BJ (cell line): ENCODE results near the gene CD164L2. TPM values are rescaled to one million over a fixed set of nuclear protein-coding genes. Genes with fewer than 3 reads are reported as not detected.

Source experiments
- CTCF ChIA-PET: fragments of 350-600 bp; formaldehyde crosslinking; extraction: SDS; loops from one replicate; lab custom pipeline; 2021; ENCODE audit warnings: antibody characterized with exemption, inconsistent platforms; lab: Yijun Ruan, JAX
- POLR2A ChIA-PET: fragments of 300-600 bp; sonication (Branson Sonifier 250); formaldehyde crosslinking; extraction: SDS; loops from one replicate; lab custom pipeline; 2021; ENCODE audit warnings: antibody characterized with exemption; lab: Charles Lee
- DNase-seq: peaks from one replicate; pipeline ENCODE4 v3.0.0-alpha.2; 2011; ENCODE audit warnings: low read depth
- H3K27me3 ChIP-seq: 2 replicates; pipeline ENCODE4 v1.6.0; 2011; ENCODE audit warnings: low read length; ENCODE audit not compliant: control insufficient read depth, insufficient read depth
- H3K36me3 ChIP-seq: 2 replicates; pipeline ENCODE4 v1.5.1; 2011; ENCODE audit warnings: low read length; ENCODE audit not compliant: control insufficient read depth, insufficient read depth
- H3K4me3 ChIP-seq: 2 replicates; pipeline ENCODE4 v1.5.1; 2011; ENCODE audit warnings: low read depth, mild to moderate bottlenecking, control low read depth, low read length
- polyA plus RNA-seq: library from polyadenylated mRNA; depleted of rRNA; stranded (reverse); fragments of >200 nt; gene quantifications from 2 replicates; pipeline ENCODE4 v1.2.3, GENCODE V29; 2011
- TF ChIP-seq, protein P1 (sequence below): IDR thresholded peaks from 2 replicates; pipeline ENCODE4 v1.5.1; 2011; ENCODE audit warnings: low read depth, mild to moderate bottlenecking, control low read depth, inconsistent platforms, low read length, moderate library complexity; ENCODE audit not compliant: insufficient read depth

Gene CD164L2
- polyA plus RNA-seq, 1 experiment = not detected

DNA sequence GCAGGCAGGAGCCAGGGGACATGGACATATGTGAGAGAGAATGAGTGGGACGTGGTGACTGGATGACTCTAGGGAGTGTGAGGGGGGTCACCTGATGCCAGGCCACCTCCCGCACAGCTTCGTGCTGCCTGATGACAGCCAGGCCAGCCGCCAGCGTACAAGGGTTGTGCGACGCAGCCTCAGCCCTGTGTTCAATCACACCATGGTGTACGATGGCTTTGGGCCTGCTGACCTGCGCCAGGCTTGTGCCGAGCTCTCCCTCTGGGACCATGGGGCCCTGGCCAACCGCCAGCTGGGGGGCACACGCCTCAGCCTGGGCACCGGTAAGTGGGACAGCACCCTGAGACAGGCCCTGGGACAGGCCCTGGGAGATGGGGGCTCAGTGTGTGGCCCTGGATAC, 30.0 kb downstream of the CD164L2 start:
- Histone ChIP-seq H3K27me3 (no peaks in the 10 kb centered on the region), H3K4me3 (no peak overlapping the region), H3K36me3 (peaks cover 24% of the 10 kb centered on the region)
- ChIA-PET POLR2A (no interaction called here), CTCF (interaction anchor here (0.8 to 2.2 kb wide), 5 partner anchors 9 to 53 kb away, joined by 3 to 7 read pairs (median 3); partner anchors contain the start of gene MAP3K6)
- TF ChIP-seq, protein P1, sequence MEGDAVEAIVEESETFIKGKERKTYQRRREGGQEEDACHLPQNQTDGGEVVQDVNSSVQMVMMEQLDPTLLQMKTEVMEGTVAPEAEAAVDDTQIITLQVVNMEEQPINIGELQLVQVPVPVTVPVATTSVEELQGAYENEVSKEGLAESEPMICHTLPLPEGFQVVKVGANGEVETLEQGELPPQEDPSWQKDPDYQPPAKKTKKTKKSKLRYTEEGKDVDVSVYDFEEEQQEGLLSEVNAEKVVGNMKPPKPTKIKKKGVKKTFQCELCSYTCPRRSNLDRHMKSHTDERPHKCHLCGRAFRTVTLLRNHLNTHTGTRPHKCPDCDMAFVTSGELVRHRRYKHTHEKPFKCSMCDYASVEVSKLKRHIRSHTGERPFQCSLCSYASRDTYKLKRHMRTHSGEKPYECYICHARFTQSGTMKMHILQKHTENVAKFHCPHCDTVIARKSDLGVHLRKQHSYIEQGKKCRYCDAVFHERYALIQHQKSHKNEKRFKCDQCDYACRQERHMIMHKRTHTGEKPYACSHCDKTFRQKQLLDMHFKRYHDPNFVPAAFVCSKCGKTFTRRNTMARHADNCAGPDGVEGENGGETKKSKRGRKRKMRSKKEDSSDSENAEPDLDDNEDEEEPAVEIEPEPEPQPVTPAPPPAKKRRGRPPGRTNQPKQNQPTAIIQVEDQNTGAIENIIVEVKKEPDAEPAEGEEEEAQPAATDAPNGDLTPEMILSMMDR = no peak
- DNase-seq = no peak

DNA sequence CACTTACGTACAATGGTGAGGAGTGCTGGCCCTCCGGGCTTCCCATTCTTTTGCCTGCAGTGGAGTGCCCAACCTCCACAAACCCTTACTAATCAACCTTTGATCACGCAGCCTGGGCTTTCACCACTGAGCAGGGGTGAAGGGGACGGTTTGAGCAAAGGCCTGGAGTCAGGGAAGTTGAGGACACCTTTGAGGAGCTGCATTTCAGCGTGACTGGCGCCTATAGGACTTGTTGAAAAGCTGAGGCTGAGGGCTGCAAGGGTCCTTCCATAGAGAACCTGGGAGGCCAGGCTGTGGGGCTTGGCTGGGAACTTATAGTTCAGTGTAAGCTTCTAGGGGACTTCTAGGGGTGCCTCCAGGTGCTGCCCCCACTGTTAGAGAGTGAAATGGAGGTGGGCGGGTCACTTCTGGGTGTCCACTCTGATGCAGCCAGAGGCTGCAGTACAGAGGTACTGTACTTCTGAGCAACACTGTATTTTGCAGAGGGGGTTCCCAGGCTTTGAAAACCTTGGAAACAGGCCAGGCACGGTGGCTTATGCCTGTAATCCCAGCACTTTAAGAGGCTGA, 31.5 kb downstream of the CD164L2 start:
- ChIA-PET CTCF (interaction anchor here (0.7 to 4.1 kb wide), 4 partner anchors 18 to 54 kb away, joined by 3 to 37 read pairs (median 4); no protein-coding TSS in a partner anchor), POLR2A (no interaction called here)
- TF ChIP-seq, protein P1 = no peak
- Histone ChIP-seq H3K36me3 (peaks cover 14% of the 10 kb centered on the region), H3K4me3 (no peak overlapping the region), H3K27me3 (no peaks in the 10 kb centered on the region)
- no peak for DNase-seq

DNA sequence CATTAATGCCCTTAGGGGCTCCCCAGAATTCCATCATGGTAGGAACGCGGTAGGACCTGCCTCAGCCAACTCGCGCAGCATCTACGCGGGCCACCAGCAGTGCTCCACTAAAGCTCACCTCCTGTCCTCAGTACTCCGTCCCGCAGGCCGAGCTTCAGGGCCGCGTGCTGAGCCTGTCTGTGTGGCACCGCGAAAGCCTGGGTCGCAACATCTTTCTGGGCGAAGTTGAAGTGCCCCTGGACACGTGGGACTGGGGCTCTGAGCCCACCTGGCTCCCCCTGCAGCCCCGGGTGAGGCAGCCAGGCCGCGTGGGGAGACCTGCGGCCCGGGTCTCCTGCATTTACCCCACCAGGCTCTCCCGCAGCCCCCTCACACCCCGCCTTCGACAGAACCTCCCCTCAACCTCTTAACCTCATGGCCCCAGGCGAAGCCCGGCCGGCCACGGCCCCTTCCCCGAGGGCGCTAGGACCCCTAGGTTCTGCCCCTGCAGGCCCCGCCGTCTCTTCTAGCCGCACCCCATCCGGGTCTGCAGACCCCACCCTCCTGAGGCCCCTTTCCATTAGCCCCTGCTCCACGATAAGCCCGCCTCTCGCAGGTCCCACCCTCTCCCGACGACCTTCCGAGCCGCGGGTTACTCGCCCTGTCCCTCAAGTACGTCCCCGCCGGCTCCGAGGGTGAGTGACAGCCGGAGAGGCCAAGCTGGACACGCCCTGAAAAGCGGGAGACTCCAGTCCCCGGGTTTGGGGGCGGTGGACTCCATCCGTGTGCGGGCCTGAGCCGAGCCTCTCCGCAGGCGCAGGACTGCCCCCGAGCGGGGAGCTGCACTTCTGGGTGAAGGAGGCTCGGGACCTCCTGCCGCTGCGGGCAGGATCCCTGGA, 32.2 kb downstream of the CD164L2 start:
- ChIA-PET CTCF (interaction anchor here (0.7 to 4.1 kb wide), 5 partner anchors 17 to 53 kb away, joined by 3 to 37 read pairs (median 4); no protein-coding TSS in a partner anchor), POLR2A (no interaction called here)
- DNase-seq = no peak
- TF ChIP-seq, protein P1 = 0 out of 2 replicates have a peak, but pooled peaks have one; percentile 4
- Histone ChIP-seq H3K4me3 (no peak overlapping the region), H3K36me3 (peaks cover 11% of the 10 kb centered on the region), H3K27me3 (no peaks in the 10 kb centered on the region)

DNA sequence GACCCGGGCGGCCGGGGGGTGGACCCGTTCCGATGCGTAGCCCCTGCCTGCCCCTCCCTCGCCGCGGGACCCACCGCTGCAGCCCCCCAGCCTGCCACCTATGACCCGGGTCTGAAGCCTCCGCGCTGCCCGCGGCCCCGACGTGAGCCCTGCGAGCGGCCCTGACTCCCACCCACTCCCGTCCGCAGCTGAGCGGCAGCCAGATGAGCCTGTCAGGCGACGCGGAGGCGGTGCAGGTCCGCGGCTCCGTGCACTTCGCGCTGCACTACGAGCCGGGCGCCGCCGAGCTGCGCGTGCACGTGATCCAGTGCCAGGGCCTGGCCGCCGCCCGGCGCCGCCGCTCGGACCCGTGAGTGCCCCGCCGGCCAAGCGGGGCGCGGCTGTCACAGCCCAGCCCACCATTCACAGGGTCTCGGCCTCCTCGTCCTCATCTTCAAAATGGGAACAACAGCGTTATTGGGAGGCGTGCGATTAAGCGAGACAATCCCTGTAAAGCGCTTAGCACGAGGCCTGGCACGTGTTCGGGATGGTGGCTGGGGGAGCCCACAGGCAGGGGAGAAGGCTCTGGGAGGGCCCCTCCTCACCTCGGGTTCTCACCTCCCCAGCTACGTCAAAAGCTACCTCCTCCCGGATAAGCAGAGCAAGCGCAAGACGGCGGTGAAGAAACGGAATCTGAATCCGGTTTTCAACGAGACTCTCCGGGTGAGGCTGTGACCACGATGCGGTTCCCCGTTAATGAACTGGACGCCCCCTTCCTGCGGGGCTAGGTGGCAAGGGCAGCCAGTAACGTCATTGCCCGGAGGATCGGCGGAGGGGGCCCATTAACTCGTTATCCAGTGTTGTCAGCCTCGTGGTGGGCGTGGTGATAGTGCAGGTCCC, 33.1 kb downstream of the CD164L2 start:
- TF ChIP-seq, protein P1 = no peak
- no peaks in the 10 kb centered on the region for H3K27me3 ChIP-seq
- peaks cover 4% of the 10 kb centered on the region for H3K36me3 ChIP-seq
- ChIA-PET POLR2A (no interaction called here), CTCF (interaction anchor here (1.0 to 4.1 kb wide), 7 partner anchors 8 to 257 kb away, joined by 3 to 37 read pairs (median 4); no protein-coding TSS in a partner anchor)
- H3K4me3 ChIP-seq = peak overlapping the region; percentile 52
- peak; percentile 10 for DNase-seq
